Brain microvascular endothelial cell (primary cell): Measurements from ENCODE around the gene GLIPR1.
A peak's percentile ranks its signal among the peaks of the same experiment; 100 is the strongest.
"Not testable (repeated sequence)": the region's sequence is repeated elsewhere in the genome, so short reads cannot be mapped to it uniquely, and the experiment has no call there.

Experiments used
- DNase-seq: peaks from one replicate; pipeline ENCODE4 v3.0.0-alpha.2; 2020
- H3K27ac ChIP-seq: fragments of 250-450 bp; sonication (Bioruptor Pico); 2 replicates; pipeline ENCODE4 v1.5.1; 2020; ENCODE audit warnings: mild to moderate bottlenecking, moderate library complexity
- H3K27me3 ChIP-seq: fragments of 250-450 bp; sonication (Bioruptor Pico); replicated peaks from 2 replicates; pipeline ENCODE4 v1.5.1; 2020; ENCODE audit warnings: mild to moderate bottlenecking
- H3K36me3 ChIP-seq: fragments of 250-450 bp; sonication (Bioruptor Pico); replicated peaks from 2 replicates; pipeline ENCODE4 v1.5.1; 2020; ENCODE audit warnings: mild to moderate bottlenecking
- H3K4me3 ChIP-seq: 2 replicates; pipeline ENCODE4 v1.5.1; 2011; ENCODE audit warnings: low read depth, mild to moderate bottlenecking, control low read depth, low read length, moderate library complexity
- CTCF ChIP-seq: IDR thresholded peaks from 2 replicates; pipeline ENCODE4 v1.5.1; 2011; ENCODE audit warnings: low read depth, mild to moderate bottlenecking, moderate library complexity, low read length, control low read depth, inconsistent platforms; ENCODE audit errors: missing control alignments
- in situ Hi-C: cut with HindIII; loops from 2 replicates; pipeline ENCODE4 v1.10.0; 2017; ENCODE audit warnings: low sequenced_read_pairs, low pct_ligation_motif_present

Gene GLIPR1

DNA sequence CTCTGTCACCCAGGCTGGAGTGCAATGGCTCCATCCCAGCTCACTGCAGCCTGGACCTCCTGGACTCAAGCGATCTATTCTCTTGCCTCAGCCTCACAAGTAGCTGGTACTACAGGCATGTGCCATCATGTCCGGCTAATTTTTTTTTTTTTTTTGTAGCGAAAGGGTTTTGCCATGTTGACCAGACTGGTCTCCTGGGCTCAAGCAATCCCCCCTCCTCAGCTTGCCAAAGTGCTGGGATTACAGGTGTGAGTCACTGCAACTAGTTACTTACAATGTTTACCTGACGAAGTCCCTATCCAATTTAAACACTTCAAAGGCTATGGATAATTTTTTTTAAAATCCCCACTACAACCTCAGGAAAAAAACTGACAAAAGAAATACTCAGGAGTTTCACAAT, 29.1 kb downstream of the GLIPR1 start:
- DNase-seq: no peak
- in situ Hi-C loops: no loop called here
- Histone ChIP-seq H3K36me3 (peaks cover under 1% of the 10 kb centered on the region), H3K27me3 (no peaks in the 10 kb centered on the region), H3K27ac (no peak overlapping the region), H3K4me3 (no peak overlapping the region)
- TF ChIP-seq CTCF: no peak

DNA sequence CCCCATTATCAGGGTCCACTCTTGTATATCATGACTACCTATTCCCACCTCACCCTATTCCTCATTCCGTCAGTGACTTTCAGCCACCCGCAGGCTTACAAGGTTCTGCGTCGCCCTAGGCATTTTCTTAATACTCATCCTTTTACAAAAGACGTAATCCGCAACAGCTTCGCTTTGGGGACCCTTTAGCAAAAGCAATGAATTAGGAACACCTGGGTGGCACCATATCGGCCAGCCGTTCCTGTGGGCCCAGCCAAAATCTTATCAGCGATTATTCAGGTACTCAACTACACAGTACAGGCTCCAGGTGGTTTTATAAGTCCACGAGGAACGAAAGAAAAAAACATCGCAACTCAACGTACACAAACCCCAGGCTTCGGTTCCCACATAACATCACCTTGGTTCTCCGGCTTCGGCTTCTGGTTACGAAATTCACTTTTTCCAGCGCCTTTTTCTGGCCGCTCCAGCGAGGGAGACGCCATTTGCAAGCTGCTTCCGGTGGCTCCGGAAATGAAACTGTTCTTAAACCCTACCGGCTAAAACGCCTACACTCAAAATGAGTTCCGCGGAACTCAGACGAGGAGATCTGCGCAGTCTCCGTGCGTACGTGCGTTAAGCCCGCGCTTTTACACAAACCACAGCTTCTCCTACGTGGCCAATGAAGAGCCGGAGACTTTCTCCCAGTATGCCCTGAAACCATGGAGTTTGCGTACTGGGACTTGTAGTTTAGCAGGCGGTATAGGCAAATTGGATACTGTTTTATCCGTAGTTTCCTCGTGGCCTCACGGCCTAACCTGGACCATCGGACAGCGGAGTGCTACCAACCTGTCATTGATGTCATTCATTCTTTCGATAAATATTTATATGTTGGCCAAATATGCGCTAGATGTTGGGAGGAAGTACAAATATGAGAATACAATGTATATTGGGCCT, 30.8 kb downstream of the GLIPR1 start, which contains the start of gene KRR1:
Gene KRR1 (minus strand): TSS at position 494 of the 933 bp plus-strand sequence. CDS start 12 bp downstream, at position 482.
- Histone ChIP-seq H3K36me3 (no peaks in the 10 kb centered on the region), H3K4me3 (peak within 1 kb of the TSS; percentile 80), H3K27me3 (no peaks in the 10 kb centered on the region), H3K27ac (peak within 1 kb of the TSS; percentile 73)
- peak; percentile 98 for DNase-seq
- TF ChIP-seq CTCF: peak; percentile 12
- in situ Hi-C loops: no loop called here

GRCh38 chr12:75521224-75521623, 40.7 kb downstream of the GLIPR1 start:
- H3K4me3 ChIP-seq, H3K27me3 ChIP-seq, H3K27ac ChIP-seq, in situ Hi-C loops, DNase-seq, H3K36me3 ChIP-seq: not testable (repeated sequence)

DNA sequence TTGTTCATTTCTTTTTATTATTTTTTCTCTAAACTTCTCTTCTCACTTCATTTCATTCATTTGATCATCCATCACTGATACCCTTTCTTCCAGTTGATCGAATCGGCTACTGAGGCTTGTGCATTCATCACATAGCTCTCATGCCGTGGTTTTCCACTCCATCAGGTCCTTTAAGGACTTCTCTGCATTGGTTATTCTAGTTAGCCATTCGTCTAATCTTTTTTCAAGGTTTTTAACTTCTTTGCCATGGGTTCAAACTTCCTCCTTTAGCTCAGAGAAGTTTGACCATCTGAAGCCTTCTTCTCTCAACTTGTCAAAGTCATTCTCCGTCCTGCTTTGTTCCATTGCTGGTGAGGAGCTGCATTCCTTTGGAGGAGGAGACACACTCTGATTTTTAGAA, 41.6 kb downstream of the GLIPR1 start:
- DNase-seq, in situ Hi-C loops, H3K27ac ChIP-seq: not testable (repeated sequence)

DNA sequence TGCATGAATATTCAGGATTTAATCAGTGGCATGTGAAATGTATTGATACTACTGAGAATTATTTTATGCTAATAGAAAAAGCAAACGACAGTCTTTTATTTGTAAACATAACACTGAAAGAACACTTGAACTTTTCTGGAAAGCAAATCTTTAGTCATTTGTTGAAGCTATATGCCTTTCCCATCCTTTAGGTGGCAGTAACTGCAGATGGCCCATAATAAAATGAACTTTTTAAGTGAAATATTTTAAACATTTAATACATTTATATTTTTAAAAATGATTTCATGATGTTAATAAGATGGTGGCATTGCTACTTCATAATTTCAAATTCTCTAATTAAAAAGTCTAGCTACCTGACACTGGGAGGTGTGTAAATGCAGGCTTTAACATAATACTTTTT, 44.7 kb downstream of the GLIPR1 start:
- Histone ChIP-seq H3K27ac (no peak overlapping the region), H3K27me3 (no peaks in the 10 kb centered on the region), H3K4me3 (no peak overlapping the region), H3K36me3 (no peaks in the 10 kb centered on the region)
- in situ Hi-C loops: loop anchor here (25.0 kb wide), 1 partner anchor 512 kb away; the partner anchor contains the start of gene PHLDA1
- TF ChIP-seq CTCF: peak; percentile 50
- DNase-seq: no peak

More for the DNA sequence above, 41.6 kb downstream of the GLIPR1 start:
- H3K27me3 ChIP-seq, H3K4me3 ChIP-seq, H3K36me3 ChIP-seq: not testable (repeated sequence)

- peak; percentile 48 for TF ChIP-seq CTCF
- Histone ChIP-seq H3K4me3 (no peak overlapping the region), H3K27ac (no peak overlapping the region), H3K36me3 (no peaks in the 10 kb centered on the region), H3K27me3 (no peaks in the 10 kb centered on the region)
- DNase-seq: peak; percentile 58
- in situ Hi-C loops: loop anchor here (25.0 kb wide), 1 partner anchor 510 kb away; the partner anchor contains the start of gene PHLDA1
Measured at GRCh38 chr12:75526655-75527511, 46.3 kb downstream of the GLIPR1 start.
